HG03066 (cell line): ENCODE data around the gene CROCC2.

Experiments
- ATAC-seq: cut with Tn5 transposase; IDR thresholded peaks from one replicate; pipeline ENCODE4 v1.9.1; 2021; ENCODE audit warnings: low read depth; ENCODE audit not compliant: unreplicated experiment

Gene CROCC2

GRCh38 chr2:240995041-240996021 lies 89.2 kb downstream of the CROCC2 start:
- ATAC-seq: no peak

- ATAC-seq: no peak
Observed at GRCh38 chr2:240996161-240996833, 90.2 kb downstream of the CROCC2 start.

- no peak for ATAC-seq
Observed at GRCh38 chr2:240996834-240997140, 90.7 kb downstream of the CROCC2 start.

GRCh38 chr2:240997141-240997855 lies 91.2 kb downstream of the CROCC2 start:
- ATAC-seq: no peak

- ATAC-seq: no peak
Observed at GRCh38 chr2:240997856-240998705, 91.9 kb downstream of the CROCC2 start, which contains the start of gene SNED1. Gene SNED1, plus strand, starts transcription at chr2:240998618. Its CDS starts 220 bp downstream, at chr2:240998838.

GRCh38 chr2:240998706-240998994 lies 92.5 kb downstream of the CROCC2 start:
- ATAC-seq: no peak

- ATAC-seq: no peak
Observed at GRCh38 chr2:240998995-240999791, 93.1 kb downstream of the CROCC2 start.

- no peak for ATAC-seq
Observed at GRCh38 chr2:240999873-241000541, 93.9 kb downstream of the CROCC2 start.

- no peak for ATAC-seq
Observed at GRCh38 chr2:241000831-241001321, 94.7 kb downstream of the CROCC2 start.

- ATAC-seq: no peak
Observed at GRCh38 chr2:241001413-241002274, 95.5 kb downstream of the CROCC2 start.

- ATAC-seq: no peak
Observed at GRCh38 chr2:241002275-241003046, 96.3 kb downstream of the CROCC2 start.

- ATAC-seq: no peak
Observed at GRCh38 chr2:241003047-241003360, 96.9 kb downstream of the CROCC2 start.

- ATAC-seq: no peak
Observed at GRCh38 chr2:241003369-241003768, 97.2 kb downstream of the CROCC2 start.

- no peak for ATAC-seq
Observed at GRCh38 chr2:241003830-241004564, 97.9 kb downstream of the CROCC2 start.

- no peak for ATAC-seq
Observed at GRCh38 chr2:241005569-241005968, 99.4 kb downstream of the CROCC2 start.

- no peak for ATAC-seq
Observed at GRCh38 chr2:241006412-241006811, 100.3 kb downstream of the CROCC2 start.

- ATAC-seq: no peak
Observed at GRCh38 chr2:241007111-241007510, 101.0 kb downstream of the CROCC2 start.
